ENCODE measurements around the gene CHST8.

DNA sequence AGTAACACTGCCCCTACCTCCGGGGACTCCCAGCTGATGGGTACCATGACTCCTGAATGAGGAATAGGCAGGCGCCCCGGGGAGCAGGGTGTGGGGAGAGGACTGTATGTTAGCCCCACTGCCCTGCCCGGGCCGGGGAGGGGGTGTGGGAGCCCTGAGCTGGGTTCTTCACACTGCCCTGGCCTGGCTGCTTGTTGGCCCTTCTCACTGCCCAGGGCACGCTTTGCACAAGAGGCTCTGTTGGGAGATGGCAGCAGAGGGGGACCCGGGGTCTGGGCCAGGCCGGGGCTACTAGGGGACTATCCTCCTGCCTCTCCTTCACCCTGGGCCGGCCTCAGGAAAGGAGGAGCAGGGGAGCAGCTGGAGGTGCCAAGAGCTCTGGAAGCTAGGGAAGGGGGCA, 155.6 kb downstream of the CHST8 start:
- TF ChIP-seq, protein P1, sequence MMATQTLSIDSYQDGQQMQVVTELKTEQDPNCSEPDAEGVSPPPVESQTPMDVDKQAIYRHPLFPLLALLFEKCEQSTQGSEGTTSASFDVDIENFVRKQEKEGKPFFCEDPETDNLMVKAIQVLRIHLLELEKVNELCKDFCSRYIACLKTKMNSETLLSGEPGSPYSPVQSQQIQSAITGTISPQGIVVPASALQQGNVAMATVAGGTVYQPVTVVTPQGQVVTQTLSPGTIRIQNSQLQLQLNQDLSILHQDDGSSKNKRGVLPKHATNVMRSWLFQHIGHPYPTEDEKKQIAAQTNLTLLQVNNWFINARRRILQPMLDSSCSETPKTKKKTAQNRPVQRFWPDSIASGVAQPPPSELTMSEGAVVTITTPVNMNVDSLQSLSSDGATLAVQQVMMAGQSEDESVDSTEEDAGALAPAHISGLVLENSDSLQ (IDR thresholded peaks at IDR 0.05): no peak
- TF ChIP-seq FOXM1 (IDR thresholded peaks at IDR 0.05; ENCODE audit: borderline replicate concordance) (no peak), ELF4 (IDR thresholded peaks at IDR 0.05) (no peak), TARDBP (IDR thresholded peaks at IDR 0.05) (no peak), LEF1 (IDR thresholded peaks at IDR 0.05; ENCODE audit: borderline replicate concordance) (no peak), SP1 (IDR thresholded peaks at IDR 0.05) (no peak), L3MBTL2 (conservative IDR thresholded peaks at IDR 0.05) (no peak)
